Fibroblast of lung (primary cell): ENCODE results near the gene TMEM30B. TPM values are rescaled to one million over a fixed set of nuclear protein-coding genes. Genes with fewer than 3 reads are reported as not detected.

Experiments
- DNase-seq, 2 donors: peaks; one replicate each; pipeline versions ENCODE4 v3.0.0 to v3.0.0-alpha.2; 2010; ENCODE audit warnings: low read depth in 2 of 2
- H2AFZ ChIP-seq: 2 replicates; pipeline ENCODE4 v1.5.1; 2012; ENCODE audit warnings: low read length, control low read depth, inconsistent platforms
- H3K27ac ChIP-seq: 2 replicates; pipeline ENCODE4 v1.5.1; 2011; ENCODE audit warnings: low read length, control low read depth; ENCODE audit not compliant: insufficient read depth
- H3K27me3 ChIP-seq: 2 replicates; pipeline ENCODE4 v1.5.1; 2011; ENCODE audit warnings: mild to moderate bottlenecking, low read length; ENCODE audit not compliant: control insufficient read depth, insufficient read depth
- H3K36me3 ChIP-seq: 2 replicates; pipeline ENCODE4 v1.5.1; 2011; ENCODE audit warnings: low read length; ENCODE audit not compliant: control insufficient read depth, insufficient read depth
- H3K4me1 ChIP-seq: 2 replicates; pipeline ENCODE4 v1.5.1; 2011; ENCODE audit warnings: low read length; ENCODE audit not compliant: control insufficient read depth, insufficient read depth; ENCODE audit errors: extremely low read depth
- H3K4me2 ChIP-seq: 2 replicates; pipeline ENCODE4 v1.5.1; 2011; ENCODE audit warnings: low read length, control low read depth; ENCODE audit not compliant: insufficient read depth; ENCODE audit errors: extremely low read depth
- H3K4me3 ChIP-seq, 4 experiments: fragments of 200-600 bp in 1 of 4; sonication (generic) in 1 of 4; replicated peaks in 1 of 4; 2 replicates each; pipeline ENCODE4 v1.5.1; 2011 to 2016; ENCODE audit warnings: low read length in 4 of 4, low read depth in 3 of 4, mild to moderate bottlenecking in 3 of 4, control low read depth in 2 of 4, inconsistent platforms in 1 of 4, mixed read lengths in 1 of 4; ENCODE audit not compliant: insufficient read depth in 1 of 4; ENCODE audit errors: control extremely low read depth in 1 of 4
- H3K79me2 ChIP-seq: 2 replicates; pipeline ENCODE4 v1.5.1; 2012; ENCODE audit warnings: mild to moderate bottlenecking, low read length, inconsistent platforms; ENCODE audit not compliant: control insufficient read depth, insufficient read depth
- H3K9ac ChIP-seq: 2 replicates; pipeline ENCODE4 v1.5.1; 2011; ENCODE audit warnings: mild to moderate bottlenecking, low read length, control low read depth; ENCODE audit not compliant: insufficient read depth
- H3K9me3 ChIP-seq: 2 replicates; pipeline ENCODE4 v1.5.1; 2012; ENCODE audit warnings: low read depth, low read length; ENCODE audit not compliant: control insufficient read depth, insufficient read depth
- H4K20me1 ChIP-seq: 2 replicates; pipeline ENCODE4 v1.5.1; 2011; ENCODE audit warnings: low read length; ENCODE audit not compliant: control insufficient read depth, insufficient read depth; ENCODE audit errors: extremely low read depth
- EZH2 ChIP-seq: IDR thresholded peaks from 2 replicates; pipeline ENCODE4 v1.5.1; 2012; ENCODE audit warnings: low read length, control low read depth, mild to moderate bottlenecking; ENCODE audit errors: missing control alignments
- polyA plus RNA-seq, 2 donors: library from polyadenylated mRNA; depleted of rRNA in 1 of 2; stranded (reverse) in 1 of 2; unstranded in 1 of 2; fragments of >200 nt; gene quantifications; 2 replicates each; pipeline ENCODE4 v1.2.1, GENCODE V29; 2011 to 2012; ENCODE audit warnings: missing spikeins in 1 of 2
- total RNA-seq: library from RNA; depleted of rRNA; stranded (reverse); fragments of >200 nt; gene quantifications from 2 replicates; pipeline ENCODE4 v1.2.1, GENCODE V29; 2014
- TF ChIP-seq, protein P1 (sequence below), 2 donors: IDR thresholded peaks in 1 of 2; conservative IDR thresholded peaks in 1 of 2; 1 replicate in 1 of 2; 2 replicates in 1 of 2; pipeline ENCODE4 v1.5.1; 2011 to 2012; ENCODE audit warnings: low read length in 2 of 2, control low read depth in 1 of 2, inconsistent platforms in 1 of 2, low read depth in 1 of 2, mild to moderate bottlenecking in 1 of 2

Gene TMEM30B
- total and polyA plus RNA-seq, 2 donors (not counting 1 experiment from before 2014, with no cell fraction given) = 0.22 to 0.83 TPM

DNA sequence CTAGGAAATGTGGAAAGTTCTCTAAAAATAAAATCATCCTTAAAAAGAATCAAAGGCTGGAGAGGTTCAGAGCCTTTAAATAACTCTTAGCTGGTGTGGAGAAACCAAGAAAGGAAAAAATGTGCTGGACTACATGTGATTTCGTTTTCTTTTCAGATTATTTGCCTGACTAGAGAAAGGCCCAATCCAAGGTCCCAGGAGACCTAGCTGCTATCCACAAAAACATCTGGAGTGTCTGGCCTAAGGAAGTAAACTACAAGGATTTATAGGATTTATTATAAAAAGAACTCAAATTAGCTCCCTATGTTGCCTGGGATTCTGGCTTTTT, 774 bp upstream of the TMEM30B start:
- no peaks in the 10 kb centered on the region for H3K4me1 ChIP-seq
- no peak overlapping the region for H2AFZ ChIP-seq
- H4K20me1 ChIP-seq = no peaks in the 10 kb centered on the region
- DNase-seq = no peak
- no peaks in the 10 kb centered on the region for H3K79me2 ChIP-seq
- H3K27me3 ChIP-seq = peaks cover 29% of the 10 kb centered on the region
- H3K27ac ChIP-seq = no peak overlapping the region
- no peak overlapping the region for H3K9ac ChIP-seq
- H3K9me3 ChIP-seq = no peaks in the 10 kb centered on the region
- H3K4me2 ChIP-seq = no peak overlapping the region
- TF ChIP-seq EZH2 = no peak
- TF ChIP-seq, protein P1, sequence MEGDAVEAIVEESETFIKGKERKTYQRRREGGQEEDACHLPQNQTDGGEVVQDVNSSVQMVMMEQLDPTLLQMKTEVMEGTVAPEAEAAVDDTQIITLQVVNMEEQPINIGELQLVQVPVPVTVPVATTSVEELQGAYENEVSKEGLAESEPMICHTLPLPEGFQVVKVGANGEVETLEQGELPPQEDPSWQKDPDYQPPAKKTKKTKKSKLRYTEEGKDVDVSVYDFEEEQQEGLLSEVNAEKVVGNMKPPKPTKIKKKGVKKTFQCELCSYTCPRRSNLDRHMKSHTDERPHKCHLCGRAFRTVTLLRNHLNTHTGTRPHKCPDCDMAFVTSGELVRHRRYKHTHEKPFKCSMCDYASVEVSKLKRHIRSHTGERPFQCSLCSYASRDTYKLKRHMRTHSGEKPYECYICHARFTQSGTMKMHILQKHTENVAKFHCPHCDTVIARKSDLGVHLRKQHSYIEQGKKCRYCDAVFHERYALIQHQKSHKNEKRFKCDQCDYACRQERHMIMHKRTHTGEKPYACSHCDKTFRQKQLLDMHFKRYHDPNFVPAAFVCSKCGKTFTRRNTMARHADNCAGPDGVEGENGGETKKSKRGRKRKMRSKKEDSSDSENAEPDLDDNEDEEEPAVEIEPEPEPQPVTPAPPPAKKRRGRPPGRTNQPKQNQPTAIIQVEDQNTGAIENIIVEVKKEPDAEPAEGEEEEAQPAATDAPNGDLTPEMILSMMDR (conservative IDR thresholded peaks at IDR 0.05 in 1 of 2, IDR thresholded peaks at IDR 0.05 in 1 of 2; ENCODE audit: low read depth in 1 of 2, low read length in 2 of 2) = no peak
- H3K36me3 ChIP-seq = no peaks in the 10 kb centered on the region
- no peak overlapping the region for H3K4me3 ChIP-seq

GRCh38 chr14:61280526-61281185, 482 bp downstream of the TMEM30B start:
- H2AFZ ChIP-seq = peak overlapping the region; percentile 48
- no peaks in the 10 kb centered on the region for H3K4me1 ChIP-seq
- DNase-seq = peak; percentile 54 to 59
- H3K4me3 ChIP-seq = peak overlapping the region; percentile 4 to 47 (median 26)
- no peak overlapping the region for H3K9ac ChIP-seq
- H3K27ac ChIP-seq = no peak overlapping the region
- TF ChIP-seq, protein P1 (conservative IDR thresholded peaks at IDR 0.05 in 1 of 2, IDR thresholded peaks at IDR 0.05 in 1 of 2; ENCODE audit: low read depth in 1 of 2, low read length in 2 of 2) = peak; percentile 15 to 16
- TF ChIP-seq EZH2 = peak; percentile 53
- H3K36me3 ChIP-seq = no peaks in the 10 kb centered on the region
- H3K79me2 ChIP-seq = no peaks in the 10 kb centered on the region
- no peaks in the 10 kb centered on the region for H4K20me1 ChIP-seq
- H3K9me3 ChIP-seq = no peaks in the 10 kb centered on the region
- peaks cover 29% of the 10 kb centered on the region for H3K27me3 ChIP-seq
- peak overlapping the region; percentile 78 for H3K4me2 ChIP-seq

DNA sequence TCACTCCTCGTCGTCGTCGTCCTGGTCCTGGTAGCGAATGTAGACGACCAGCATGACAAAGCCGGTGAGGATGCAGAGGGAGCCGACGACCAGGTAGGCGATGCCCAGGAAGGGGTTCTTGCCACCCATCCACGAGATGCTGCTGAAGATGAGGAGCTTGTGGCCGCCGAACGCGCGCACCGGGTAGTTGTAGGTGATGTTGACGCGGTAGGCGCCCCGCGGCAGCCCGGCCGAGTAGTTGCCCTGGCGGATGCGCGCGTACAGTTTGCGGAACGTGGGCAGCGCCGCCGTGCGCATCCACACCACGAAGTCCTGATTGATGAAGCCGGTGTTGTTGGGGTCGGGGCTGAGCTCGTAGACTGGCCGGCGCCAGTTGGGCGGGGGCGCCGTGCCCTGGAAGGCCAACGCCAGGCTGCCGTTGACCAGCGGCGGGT, 1.0 kb downstream of the TMEM30B start:
- Histone ChIP-seq H4K20me1 (no peaks in the 10 kb centered on the region), H3K27ac (no peak overlapping the region), H3K4me2 (peak overlapping the region; percentile 78), H3K9me3 (no peaks in the 10 kb centered on the region), H3K27me3 (peaks cover 29% of the 10 kb centered on the region), H3K4me3 (peak overlapping the region in 3 of 4 experiments; percentile 23 to 47 (median 29)), H2AFZ (peak overlapping the region; percentile 48), H3K36me3 (no peaks in the 10 kb centered on the region), H3K79me2 (no peaks in the 10 kb centered on the region), H3K4me1 (no peaks in the 10 kb centered on the region), H3K9ac (no peak overlapping the region)
- TF ChIP-seq, protein P1 (conservative IDR thresholded peaks at IDR 0.05 in 1 of 2, IDR thresholded peaks at IDR 0.05 in 1 of 2; ENCODE audit: low read depth in 1 of 2, low read length in 2 of 2) = no peak
- peak; percentile 56 for TF ChIP-seq EZH2
- no peak for DNase-seq
